ENCODE data around the gene EPHB2.
"Not testable (repeated sequence)": the region's sequence is repeated elsewhere in the genome, so short reads cannot be mapped to it uniquely, and the experiment has no call there.

EPHB2 gene

DNA sequence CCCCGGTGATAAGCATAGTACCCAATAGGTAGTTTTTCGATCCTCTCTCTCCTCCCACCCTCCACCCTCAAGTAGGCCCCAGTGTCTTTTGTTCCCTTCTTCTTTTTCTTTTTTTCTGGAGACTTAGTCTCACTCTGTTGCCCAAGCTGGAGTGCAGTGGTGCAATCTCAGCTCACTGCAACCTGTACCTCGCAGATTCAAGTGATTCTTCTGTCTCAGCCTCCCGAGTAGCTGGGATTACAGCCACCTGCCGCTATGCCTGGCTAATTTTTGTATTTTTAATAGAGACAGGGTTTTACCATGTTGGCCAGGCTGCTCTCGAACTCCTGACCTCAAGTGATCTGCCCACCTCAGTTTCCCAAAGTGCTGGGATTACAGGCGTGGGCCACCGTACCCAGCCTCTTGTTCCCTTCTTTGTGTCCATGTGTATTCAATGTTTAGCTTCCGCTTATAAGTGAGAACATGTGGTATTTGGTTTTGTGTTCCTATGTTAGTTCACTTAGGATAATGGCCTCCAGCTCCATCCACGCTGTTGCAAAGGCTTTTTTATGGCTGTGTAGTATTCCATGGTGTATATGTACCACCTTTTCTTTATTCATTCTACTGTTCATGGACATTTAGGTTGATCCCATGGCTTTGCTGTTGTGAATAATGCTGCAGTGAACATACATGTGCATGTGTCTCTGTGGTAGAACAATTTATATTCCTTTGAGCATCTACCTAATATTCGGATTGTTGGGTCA is 133.0 kb downstream of the EPHB2 start:
- not testable (repeated sequence) for DNase-seq

DNA sequence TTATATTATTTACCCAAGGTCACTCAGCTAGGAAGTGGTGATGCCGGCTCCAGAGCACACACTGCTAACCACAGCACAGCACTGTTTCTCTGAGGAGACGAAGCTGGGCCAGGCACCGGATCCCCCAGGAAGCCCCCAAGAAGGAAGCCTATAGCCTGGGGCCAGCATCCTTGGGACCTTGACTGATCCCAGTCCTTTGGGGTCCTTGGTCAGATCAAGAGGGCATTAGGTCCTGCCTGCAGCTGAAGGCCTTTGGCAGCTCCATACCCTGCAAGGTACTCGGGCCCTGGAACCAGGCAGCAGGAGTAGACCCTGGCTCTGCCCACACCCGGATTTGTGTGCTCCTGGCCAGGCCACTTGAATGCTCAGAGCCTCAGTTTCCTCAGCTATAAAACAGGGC is 134.0 kb downstream of the EPHB2 start:
- DNase-seq, result no peak

DNA sequence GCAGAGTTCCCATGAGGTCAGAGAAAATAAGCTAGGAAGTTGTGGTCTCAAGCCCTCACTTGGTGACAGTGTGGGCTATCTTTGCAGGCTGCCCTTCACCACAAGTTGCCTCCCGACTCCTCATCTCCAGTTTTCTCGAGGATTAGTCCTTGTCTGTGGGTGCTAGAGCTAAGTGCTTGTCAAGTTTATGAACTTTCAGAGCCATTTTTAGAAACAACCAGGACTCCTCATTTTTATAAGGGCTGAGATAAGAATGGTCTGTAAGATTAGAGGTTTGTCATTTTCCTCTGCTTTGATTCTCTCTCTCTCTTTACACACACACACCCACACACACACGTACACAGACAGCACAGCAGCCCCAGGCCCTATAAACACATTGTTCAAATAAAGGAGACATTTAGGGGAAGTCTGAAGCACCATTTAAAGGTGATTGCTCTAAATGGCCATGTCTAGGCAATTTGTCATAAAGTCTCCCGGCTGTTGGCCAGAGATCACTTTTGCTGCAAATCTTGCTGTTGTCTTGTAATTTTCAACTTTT is 134.8 kb downstream of the EPHB2 start:
- DNase-seq, result no peak

DNA sequence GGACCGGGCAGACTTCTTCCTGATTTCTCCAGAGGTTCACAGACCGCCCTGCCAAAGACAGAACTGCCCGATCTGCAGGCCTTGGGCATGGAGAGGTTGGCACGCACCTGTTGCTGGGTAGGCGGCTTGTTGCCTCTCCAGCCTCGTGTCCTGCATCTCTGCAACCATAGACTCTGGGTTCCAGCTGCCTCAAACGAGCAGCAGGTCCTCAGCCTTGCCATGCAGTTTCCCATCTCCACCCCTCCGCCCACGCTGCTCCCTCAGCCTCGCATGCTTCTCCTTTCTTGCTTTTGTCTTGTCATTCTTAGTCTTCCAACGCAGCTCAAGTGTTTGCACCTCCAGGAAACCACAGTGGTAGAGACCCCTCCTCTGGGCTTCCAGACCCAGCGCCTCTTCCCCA is 135.8 kb downstream of the EPHB2 start:
- no peak for DNase-seq

DNA sequence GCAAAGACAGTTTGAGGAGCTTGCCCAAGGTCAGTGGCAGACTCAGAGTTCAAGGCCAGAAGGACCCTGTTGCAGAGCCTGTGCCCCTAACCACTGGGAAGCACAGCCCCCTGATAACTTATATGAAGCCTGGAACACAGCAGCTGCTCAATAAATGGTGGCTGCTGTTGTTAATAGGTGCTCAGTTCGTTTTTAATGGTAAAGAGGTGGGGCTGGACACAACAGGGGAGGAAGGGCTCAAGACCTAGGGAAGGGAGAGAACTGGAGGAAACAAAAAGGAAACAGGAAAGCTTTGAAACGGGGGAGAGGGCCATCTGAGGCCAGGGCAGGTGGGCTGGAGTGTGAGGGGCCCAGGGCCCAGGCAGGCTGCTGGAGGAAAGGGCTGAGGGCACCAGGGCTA is 136.6 kb downstream of the EPHB2 start:
- DNase-seq, result no peak

DNA sequence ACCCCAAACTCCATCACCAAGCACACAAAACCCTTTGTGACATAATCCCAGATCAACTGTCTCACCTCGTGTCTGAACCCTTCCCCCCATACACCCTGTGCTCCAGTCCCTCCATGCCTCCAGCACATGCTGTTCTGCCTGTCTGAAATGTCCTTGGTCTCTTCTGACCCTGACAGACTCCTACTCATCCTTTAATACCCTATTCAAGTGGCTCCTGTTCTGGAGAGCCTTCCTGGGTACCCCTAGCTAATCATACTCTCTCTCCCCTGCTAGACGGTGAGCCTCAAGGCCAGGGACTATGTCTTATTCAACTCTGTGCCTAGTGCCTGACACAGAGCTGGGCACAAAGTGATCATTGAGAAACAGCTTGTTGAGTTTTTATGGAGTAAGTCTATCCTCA is 137.1 kb downstream of the EPHB2 start:
- no peak for DNase-seq

DNA sequence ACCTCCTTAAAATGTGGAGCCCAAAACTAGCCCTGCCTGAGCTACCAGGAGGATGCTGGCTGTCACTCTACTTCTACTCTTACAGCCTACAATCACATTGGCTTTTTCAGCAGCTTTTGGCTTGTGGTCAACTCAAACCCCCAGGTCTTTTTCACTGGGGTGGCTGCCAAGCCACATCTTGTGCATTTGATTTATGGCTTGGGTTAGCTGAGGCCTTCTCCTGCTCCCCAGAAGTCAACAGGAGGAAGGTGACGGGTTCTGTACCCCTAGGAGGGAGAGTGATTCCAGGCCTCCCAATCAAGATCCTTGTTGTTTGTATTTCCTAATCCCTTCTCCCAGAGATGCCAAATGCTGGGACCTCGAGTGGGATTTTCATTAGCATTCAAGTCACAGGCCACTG is 137.8 kb downstream of the EPHB2 start:
- no peak for DNase-seq

DNA sequence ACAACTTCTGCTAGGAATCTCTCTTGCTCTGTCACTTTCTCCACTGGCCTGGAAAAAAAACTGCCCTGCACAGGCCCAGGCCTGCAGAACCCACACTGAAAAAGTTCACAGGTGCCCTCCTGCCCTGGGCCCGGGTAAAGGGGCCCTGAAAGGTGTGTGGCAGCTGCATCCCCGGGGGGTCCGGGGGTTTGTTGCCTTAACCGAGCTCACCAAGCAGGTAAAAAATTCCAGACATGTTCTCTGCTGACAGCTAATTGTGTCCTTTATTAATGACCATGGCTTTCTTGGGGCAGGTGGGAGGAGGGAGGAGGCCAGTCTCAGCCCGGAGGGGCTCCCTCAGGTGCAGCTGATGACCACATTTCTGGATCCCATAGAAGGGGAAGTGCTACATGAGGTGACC is 139.1 kb downstream of the EPHB2 start:
- DNase-seq, result no peak

DNA sequence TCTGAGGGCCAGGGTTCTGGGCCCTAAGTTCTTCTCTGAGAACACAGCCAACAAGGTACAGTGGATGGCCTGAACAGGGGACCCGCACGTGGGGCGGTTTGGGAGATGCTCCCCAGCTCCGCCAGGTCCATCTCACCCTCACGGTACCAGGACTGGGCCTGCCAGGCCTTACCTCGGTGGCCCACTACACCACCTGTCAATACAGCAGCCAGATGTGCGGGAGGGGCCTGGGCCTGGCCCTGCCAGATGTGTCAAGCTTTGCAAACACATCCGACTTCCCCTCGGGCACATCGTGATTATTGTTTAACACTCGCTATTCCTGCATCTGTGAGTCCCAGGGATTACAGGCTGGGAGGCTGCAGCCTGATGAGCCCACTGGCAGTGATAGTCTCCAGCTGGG is 139.6 kb downstream of the EPHB2 start:
- DNase-seq, result no peak

DNA sequence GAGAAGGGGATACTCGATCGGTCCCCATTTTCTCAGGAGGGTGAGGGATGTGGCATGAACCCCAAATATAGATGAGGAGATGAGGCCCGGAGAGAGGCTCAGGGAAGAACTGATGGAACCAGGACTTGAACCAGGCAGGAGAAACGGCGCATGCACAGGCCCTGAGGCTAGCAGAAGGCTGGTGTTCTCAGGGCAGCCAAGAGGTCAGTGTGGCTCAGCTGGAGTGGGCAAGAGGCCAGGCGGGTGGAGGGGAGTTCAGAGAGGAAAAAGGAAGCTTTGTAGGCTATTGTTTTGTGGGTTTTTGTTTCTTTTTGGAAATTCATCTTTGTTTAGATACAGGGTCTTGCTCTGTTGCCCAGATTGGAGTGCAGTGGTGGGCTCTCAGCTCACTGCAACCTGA is 140.0 kb downstream of the EPHB2 start:
- DNase-seq, result no peak

DNA sequence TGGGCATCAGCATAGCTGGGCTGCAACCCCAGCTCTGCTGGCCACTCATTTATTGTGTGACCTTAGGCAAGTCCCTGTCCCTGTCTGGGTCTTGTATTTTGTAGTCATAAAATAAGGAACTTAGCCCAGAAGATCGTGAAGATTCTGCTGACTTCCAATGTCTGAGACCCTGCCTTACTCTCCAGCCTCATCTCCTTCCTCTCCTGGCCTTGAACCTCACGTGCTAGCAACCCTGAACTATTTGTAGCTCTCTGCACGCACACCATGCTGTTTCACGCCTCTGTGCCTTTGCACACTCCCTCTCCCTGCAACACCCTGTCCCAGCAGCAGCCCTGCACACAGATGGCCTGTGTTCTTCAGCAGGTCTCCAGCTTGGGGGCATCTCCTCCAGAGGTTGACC is 140.9 kb downstream of the EPHB2 start:
- no peak for DNase-seq

DNA sequence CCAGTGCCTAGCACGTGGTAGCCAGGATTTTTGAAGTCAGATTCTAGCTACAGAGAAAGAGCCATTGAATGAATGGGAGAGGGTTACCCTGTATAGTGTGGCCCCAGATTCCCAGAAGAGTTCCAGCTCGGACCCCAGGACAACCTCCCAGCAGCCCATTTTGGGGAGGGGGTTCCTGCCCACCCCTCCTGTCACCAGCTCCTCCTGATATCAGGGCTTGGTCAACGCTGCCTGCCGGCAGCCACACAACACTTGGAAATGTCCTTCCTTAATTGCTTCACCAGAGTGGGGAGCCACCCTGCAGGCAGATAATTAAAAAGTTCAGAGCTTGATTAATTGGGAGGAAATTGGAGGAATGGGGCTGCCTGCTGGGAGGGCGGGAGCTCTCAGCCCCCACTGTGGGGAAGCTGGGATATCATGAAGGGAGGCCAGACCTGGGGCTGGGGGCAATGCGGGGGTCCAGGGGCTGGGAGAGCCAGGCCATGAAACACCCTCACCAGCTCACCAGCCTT is 141.6 kb downstream of the EPHB2 start:
- DNase-seq, result no peak

DNA sequence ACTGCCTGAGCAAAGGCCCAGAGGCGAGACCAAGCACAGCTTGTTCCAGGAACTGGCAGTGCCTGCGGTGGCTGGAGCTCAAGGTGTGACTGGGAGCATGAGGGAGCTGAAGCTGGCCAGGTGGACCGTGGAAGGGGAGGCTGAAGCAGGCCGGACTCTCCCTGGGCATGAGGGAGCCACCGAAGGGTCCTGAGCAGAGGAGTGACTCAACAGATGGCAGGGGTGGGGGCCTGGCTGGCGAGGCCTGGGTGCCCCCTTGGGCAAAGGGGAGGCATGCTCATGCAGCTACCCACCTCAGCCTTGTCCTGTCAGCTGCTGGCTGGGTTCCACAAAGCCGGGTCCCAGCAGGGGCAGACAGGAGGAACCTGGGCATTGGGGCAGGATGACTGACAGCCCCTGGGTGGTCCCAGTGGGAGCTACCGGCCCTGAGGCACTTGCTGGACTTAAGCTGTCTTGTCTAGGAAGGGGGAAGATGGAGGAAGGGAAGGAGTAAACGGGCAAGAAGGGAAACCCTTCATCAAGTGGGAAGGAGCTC is 143.1 kb downstream of the EPHB2 start:
- DNase-seq, result no peak

DNA sequence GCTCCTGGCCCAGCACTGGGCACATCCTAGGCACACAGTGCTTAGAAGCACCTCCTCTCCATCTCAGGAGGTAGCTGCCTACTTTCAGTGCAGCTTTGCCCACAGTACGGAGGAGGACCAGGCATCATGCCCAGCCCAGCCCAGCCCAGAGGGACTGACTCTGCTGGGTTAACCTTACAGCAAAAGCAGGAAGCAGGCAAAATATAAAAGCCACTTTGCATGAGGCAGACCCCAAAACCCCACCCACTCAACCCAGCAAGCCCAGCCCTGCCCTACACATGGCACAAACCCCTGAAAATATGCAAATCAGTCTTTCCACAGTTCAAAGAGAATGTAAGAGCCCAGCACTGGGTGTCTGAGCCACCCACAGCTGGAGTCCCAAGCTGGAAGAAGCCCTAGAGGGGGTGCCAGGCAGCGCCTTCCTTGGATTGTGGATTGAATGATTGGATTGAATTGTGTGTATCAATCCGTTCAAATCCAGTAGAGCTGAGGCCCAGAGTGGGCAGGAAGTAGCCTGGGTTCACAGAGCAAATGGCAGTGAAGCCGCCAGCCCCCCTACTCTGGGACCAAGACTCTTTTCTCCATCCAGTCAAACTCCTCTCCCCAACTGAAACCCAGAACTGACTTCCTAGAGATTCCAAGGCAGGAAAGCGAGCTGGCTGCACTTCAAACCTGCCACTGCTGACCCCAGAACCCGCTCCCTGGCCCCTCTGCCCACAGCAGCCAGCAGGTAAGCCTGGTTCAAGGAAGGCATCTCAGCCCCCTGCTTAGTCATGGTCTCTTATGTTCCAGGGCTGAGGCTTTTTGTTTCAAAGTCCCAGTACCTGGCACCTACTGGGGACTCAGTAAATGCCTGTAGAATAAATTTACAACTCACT is 144.3 kb downstream of the EPHB2 start:
- DNase-seq, result no peak

DNA sequence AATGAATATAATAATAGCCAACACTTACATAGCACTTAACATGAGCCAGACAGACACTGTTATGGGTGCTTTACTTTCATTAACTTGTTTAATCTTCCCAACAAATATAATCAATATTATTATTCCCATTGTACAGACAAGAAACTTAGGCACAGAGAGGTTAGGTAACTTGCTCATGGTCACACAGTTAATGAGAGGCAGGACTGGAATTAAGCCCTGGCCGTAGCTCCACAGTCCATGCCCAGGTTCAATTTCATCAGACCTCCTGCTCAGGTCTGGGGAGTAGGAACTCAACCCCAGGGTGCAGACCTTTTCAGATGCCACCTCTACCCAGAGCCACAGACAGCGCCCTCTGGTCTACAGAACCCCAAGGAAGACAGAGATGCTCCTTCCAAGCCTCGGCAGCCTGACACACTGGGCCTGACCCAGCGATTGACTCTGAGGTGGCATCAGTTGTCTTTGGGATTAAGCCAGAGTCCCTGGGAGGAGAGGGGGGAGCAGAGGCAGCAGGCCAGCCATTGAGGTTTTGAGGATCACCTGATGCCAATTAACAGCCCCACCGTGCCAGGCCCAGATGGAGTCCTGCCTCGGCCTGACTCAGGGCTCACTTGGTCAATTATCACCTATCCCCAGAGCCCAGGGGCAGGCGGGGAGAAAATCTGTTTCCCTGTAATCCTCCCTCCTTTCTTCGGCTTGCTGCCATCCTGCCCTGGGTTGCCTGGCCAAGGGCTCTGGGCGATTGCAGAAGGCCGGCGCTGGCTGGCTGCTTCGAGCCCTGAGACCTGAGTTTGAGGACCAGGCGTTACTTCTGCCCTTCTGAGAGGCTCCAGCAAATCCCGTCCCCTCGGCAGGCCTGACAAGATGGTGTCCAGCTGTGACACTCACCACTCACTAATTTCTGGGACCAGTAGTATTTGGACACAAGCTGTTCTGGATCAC is 145.3 kb downstream of the EPHB2 start:
- DNase-seq, result no peak

DNA sequence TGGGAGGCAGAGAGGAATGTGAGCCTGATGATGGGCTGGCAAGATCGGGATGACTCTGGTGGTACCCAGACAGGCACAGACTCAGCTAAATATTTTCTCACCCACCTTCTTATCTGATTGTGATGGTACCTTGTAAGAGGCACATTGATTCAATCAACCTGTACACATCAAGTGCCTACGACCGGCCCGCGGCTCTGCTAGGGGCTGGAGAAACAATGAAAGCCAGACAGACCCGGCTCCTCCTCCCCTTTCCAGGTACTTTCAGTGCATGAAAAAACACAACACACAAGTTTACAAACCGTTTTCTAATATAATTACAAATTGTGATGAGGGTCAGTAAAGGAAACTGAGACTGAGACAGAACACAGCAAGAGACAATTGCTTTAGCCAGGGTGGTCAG is 147.0 kb downstream of the EPHB2 start:
- DNase-seq, result no peak

DNA sequence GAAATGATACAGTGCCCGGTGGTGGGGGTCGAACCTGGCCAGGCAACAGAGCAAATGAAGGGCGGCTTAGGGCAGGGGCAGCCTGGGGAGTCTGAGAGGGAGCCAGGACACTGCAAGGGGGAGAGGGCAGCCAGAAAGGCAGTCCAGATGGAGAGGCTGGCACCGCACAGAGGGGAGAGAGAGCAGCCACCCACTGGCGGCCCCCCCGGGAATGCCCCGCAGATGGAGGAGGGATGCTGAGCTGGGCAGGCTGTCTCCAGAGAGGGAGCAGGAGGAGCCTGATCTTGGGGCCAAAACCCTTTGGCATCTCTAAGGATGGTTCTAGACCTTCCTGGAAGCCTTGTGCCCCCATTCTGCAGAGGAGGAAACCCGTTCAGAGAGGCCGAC is 149.8 kb downstream of the EPHB2 start:
- no peak for DNase-seq

DNA sequence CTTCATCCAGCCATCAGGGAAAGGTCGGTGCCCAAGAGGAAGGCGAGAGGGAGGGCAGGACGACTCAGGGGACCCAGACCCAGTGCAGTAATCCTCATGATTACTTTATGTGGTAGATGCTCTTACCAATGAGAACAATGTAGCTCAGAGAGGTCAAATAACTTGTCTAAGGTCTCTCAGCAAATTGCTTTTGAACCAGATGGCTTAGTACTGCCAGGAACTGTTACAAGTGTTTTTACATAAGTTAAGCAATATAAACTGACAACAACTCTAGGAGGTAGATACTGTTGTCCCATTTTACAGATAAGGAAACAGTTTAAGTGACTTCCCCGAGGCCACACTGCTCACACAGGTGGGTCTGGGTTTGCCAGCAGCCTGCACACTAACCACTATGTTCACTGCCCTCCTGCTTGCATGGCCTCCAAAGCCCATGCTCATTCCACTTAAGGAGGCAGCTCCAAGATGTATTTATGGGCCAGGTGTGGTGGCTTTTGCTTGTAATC is 150.3 kb downstream of the EPHB2 start:
- DNase-seq, result no peak

DNA sequence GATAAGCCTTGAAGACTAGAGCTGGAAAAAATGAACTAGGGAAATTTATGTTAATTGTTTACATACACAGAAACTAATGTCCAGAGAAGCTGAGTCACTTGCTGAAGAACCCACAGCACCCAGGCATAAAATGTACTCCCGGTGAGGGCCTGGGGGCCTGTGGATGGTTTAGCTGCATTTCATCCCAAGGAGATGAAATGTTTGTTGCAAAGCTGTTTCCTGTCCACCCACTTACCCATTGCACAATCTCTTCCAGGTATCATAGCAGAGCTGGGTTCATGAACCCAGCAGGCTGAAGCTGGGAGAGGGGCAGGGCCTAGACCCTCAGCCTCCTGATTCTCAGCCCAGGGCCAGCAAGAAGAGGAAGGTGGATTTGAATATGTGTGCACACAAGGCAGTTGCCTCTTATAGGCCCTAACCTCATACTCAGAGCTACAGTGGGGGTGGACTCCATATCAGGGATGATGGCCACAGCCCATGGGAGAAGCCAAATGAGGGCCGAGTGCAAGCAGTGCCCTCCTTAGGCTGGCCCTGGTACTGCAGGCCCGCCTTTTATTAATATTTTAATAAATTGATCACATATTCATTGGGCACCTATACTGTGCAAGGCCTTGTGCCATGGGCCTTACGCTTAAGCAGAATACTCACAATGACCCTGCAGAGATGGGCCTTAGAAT is 151.3 kb downstream of the EPHB2 start:
- DNase-seq, result no peak

DNA sequence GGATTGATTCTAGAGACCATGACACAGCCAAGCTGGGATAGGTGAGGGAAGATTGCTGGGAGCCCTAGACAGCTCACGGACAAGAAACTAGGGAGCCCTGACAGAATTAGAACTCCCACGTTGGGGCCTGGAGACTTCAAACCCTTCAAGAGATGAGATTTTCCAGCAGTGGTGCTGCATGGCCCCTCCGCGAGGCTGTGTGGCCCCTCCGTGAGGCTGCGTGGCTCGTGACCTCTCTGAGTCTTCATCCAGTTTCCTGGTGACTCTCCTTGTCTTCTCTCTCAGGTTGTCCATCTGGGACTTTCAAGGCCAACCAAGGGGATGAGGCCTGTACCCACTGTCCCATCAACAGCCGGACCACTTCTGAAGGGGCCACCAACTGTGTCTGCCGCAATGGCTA is 152.1 kb downstream of the EPHB2 start:
- DNase-seq, result no peak

DNA sequence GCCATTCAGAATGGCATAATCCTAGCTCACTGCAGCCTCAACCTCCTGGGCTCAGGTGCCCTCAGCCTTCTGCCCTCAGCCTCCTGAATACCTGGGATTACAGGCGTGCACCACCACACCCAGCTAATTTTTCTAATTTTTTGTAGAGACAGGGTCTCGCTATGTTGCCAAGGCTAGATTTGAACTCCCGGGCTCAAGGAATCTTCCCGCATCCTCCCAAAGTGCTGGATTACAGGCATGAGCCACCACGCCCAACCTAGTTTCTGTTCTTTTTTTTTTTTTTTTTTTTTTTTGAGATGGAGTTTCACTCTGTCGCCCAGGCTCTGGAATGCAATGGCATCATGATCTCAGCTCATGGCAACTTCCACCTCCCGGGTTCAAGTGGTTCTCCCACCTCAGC is 153.1 kb downstream of the EPHB2 start:
- no peak for DNase-seq

DNA sequence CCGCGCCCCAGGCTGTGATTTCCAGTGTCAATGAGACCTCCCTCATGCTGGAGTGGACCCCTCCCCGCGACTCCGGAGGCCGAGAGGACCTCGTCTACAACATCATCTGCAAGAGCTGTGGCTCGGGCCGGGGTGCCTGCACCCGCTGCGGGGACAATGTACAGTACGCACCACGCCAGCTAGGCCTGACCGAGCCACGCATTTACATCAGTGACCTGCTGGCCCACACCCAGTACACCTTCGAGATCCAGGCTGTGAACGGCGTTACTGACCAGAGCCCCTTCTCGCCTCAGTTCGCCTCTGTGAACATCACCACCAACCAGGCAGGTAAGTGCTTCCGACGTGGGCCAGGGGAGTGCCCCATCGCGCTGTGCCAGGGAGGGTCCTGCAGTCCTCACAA is 154.2 kb downstream of the EPHB2 start:
- no peak for DNase-seq
